Keratinocyte (primary cell): ENCODE data around the gene ASPSCR1. TPM values are rescaled to one million over a fixed set of nuclear protein-coding genes. Genes with fewer than 3 reads are reported as not detected.

Experiments used
- DNase-seq: peaks from one replicate; pipeline ENCODE4 v3.0.0-alpha.2; 2011; ENCODE audit warnings: low read depth, missing footprints, low spot score
- FAIRE-seq: peaks from 2 replicates; lab custom pipeline; 2011; peaks lifted over from hg19 to GRCh38; lab: Jason Lieb, UNC
- H2AFZ ChIP-seq: 2 replicates; pipeline ENCODE4 v1.6.0; 2012; ENCODE audit warnings: low read length, control low read depth, inconsistent platforms; ENCODE audit not compliant: control insufficient read depth
- H3K27ac ChIP-seq: 2 replicates; pipeline ENCODE4 v1.5.1; 2011; ENCODE audit warnings: low read length; ENCODE audit not compliant: control insufficient read depth, insufficient read depth
- H3K27me3 ChIP-seq: 3 replicates; pipeline ENCODE4 v1.6.0; 2011; ENCODE audit warnings: low read length; ENCODE audit not compliant: control insufficient read depth, insufficient read depth; ENCODE audit errors: extremely low read depth
- H3K36me3 ChIP-seq, 2 experiments: 2 replicates in 1 of 2; 3 replicates in 1 of 2; pipeline ENCODE4 v1.5.1; 2011; ENCODE audit warnings: low read length in 2 of 2, mild to moderate bottlenecking in 1 of 2; ENCODE audit not compliant: control insufficient read depth in 2 of 2, insufficient read depth in 2 of 2; ENCODE audit errors: extremely low read depth in 1 of 2
- H3K4me1 ChIP-seq: 3 replicates; pipeline ENCODE4 v1.5.1; 2011; ENCODE audit warnings: low read length; ENCODE audit not compliant: control insufficient read depth, insufficient read depth; ENCODE audit errors: extremely low read depth
- H3K4me2 ChIP-seq: 3 replicates; pipeline ENCODE4 v1.6.0; 2011; ENCODE audit warnings: low read depth, low read length; ENCODE audit not compliant: control insufficient read depth, insufficient read depth; ENCODE audit errors: extremely low read depth
- H3K4me3 ChIP-seq, 3 experiments: fragments of 200-600 bp in 1 of 3; sonication (generic) in 1 of 3; 2 replicates in 2 of 3; 3 replicates in 1 of 3; pipeline ENCODE4 v1.5.1; 2011 to 2016; ENCODE audit warnings: low read length in 3 of 3, mild to moderate bottlenecking in 3 of 3, control low read depth in 2 of 3, inconsistent platforms in 1 of 3, low read depth in 1 of 3, mixed read lengths in 1 of 3, mixed run types in 1 of 3, moderate library complexity in 1 of 3; ENCODE audit not compliant: control insufficient read depth in 2 of 3, insufficient read depth in 2 of 3; ENCODE audit errors: extremely low read depth in 1 of 3
- H3K79me2 ChIP-seq: 2 replicates; pipeline ENCODE4 v1.6.0; 2012; ENCODE audit warnings: low read length; ENCODE audit not compliant: control insufficient read depth, insufficient read depth
- H3K9ac ChIP-seq: 3 replicates; pipeline ENCODE4 v1.6.0; 2011; ENCODE audit warnings: low read length; ENCODE audit not compliant: control insufficient read depth, insufficient read depth; ENCODE audit errors: extremely low read depth
- H3K9me1 ChIP-seq: 3 replicates; pipeline ENCODE4 v1.6.0; 2011; ENCODE audit warnings: low read length; ENCODE audit not compliant: control insufficient read depth, insufficient read depth; ENCODE audit errors: extremely low read depth
- H3K9me3 ChIP-seq: 2 replicates; pipeline ENCODE4 v1.5.1; 2012; ENCODE audit warnings: low read depth, low read length; ENCODE audit not compliant: control insufficient read depth
- H4K20me1 ChIP-seq: 3 replicates; pipeline ENCODE4 v1.6.0; 2011; ENCODE audit warnings: low read length; ENCODE audit not compliant: control insufficient read depth, insufficient read depth; ENCODE audit errors: extremely low read depth
- CTCF ChIP-seq, 3 experiments: IDR thresholded peaks in 1 of 3; conservative IDR thresholded peaks in 1 of 3; optimal IDR thresholded peaks in 1 of 3; 2 replicates in 2 of 3; 3 replicates in 1 of 3; pipeline versions ENCODE3 to v1.5.1; 2011; ENCODE audit warnings: low read length in 3 of 3, mild to moderate bottlenecking in 3 of 3, moderate library complexity in 2 of 3, control low read depth in 1 of 3, inconsistent platforms in 1 of 3; ENCODE audit not compliant: insufficient read depth in 2 of 3; ENCODE audit errors: extremely low read depth in 1 of 3
- EZH2 ChIP-seq: IDR thresholded peaks from one replicate; pipeline ENCODE4 v1.6.1; 2012; ENCODE audit warnings: inconsistent platforms, mild to moderate bottlenecking, low read length, moderate library complexity
- dilution Hi-C: fragments of 300-500 bp; cut with MboI; formaldehyde crosslinking; loops from one replicate; pipeline ENCODE4 v1.7.0; 2020; ENCODE audit warnings: low sequenced_read_pairs; ENCODE audit not compliant: extremely low pct_ligation_motif_present
- polyA plus RNA-seq, 5 experiments: library from polyadenylated mRNA; depleted of rRNA in 3 of 5; stranded (reverse) in 3 of 5; stranded (forward) in 1 of 5; unstranded in 1 of 5; fragments of >200 nt; gene quantifications; 1 replicate in 1 of 5; 2 replicates in 3 of 5; 3 replicates in 1 of 5; pipeline versions ENCODE4 v1.2.1 to v1.2.3, GENCODE V29; 2011 to 2012; ENCODE audit warnings: missing spikeins in 2 of 5, low read depth in 1 of 5, low replicate concordance in 1 of 5

ASPSCR1 gene
- polyA plus RNA-seq, 1 donor (not counting 4 experiments of a cell fraction or from before 2014, with no cell fraction given): 5.2 TPM

DNA sequence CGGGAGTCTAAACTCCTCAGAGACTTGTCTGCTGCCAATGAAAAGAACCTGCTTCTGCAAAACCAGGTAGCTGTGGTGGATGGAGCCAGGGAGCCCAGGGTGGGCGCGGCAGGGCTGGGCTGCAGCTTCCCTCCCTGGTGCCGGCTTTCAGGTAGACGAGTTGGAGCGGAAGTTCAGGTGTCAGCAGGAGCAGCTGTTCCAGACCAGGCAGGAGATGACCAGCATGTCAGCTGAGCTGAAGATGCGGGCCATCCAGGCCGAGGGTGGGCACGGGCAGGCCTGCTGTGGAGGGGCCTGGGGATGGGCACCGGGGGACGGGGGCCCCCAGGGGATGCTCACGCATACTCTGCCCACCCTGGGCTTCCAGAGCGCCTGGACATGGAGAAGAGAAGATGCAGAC lies 50.8 kb downstream of the ASPSCR1 start:
- dilution Hi-C loops: no loop called here
- H2AFZ ChIP-seq: no peak overlapping the region
- FAIRE-seq (no peak), DNase-seq (no peak)
- no peak overlapping the region for H3K4me3 ChIP-seq
- H3K4me2 ChIP-seq: no peak overlapping the region
- no peaks in the 10 kb centered on the region for H3K79me2 ChIP-seq
- H3K9ac ChIP-seq: no peak overlapping the region
- TF ChIP-seq CTCF (optimal IDR thresholded peaks at IDR 0.05 in 1 of 3, IDR thresholded peaks at IDR 0.05 in 1 of 3, conservative IDR thresholded peaks at IDR 0.05 in 1 of 3; ENCODE audit: extremely low read depth in 1 of 3, insufficient read depth in 2 of 3, low read length in 3 of 3) (no peak), EZH2 (no peak)
- no peaks in the 10 kb centered on the region for H3K27me3 ChIP-seq
- H3K9me1 ChIP-seq: no peaks in the 10 kb centered on the region
- H3K9me3 ChIP-seq: no peaks in the 10 kb centered on the region
- H3K4me1 ChIP-seq: peaks cover 27% of the 10 kb centered on the region
- H4K20me1 ChIP-seq: peaks cover 3% of the 10 kb centered on the region
- H3K36me3 ChIP-seq: peaks cover 0 to 3% of the 10 kb centered on the region in 2 experiments
- no peak overlapping the region for H3K27ac ChIP-seq

- H3K36me3 ChIP-seq: peaks cover 0 to 3% of the 10 kb centered on the region in 2 experiments
- DNase-seq: no peak
- H3K4me3 ChIP-seq: no peak overlapping the region
- no peaks in the 10 kb centered on the region for H3K79me2 ChIP-seq
- no peaks in the 10 kb centered on the region for H3K27me3 ChIP-seq
- no peak overlapping the region for H3K9ac ChIP-seq
- H3K4me1 ChIP-seq: peaks cover 22% of the 10 kb centered on the region
- H3K27ac ChIP-seq: no peak overlapping the region
- TF ChIP-seq EZH2 (no peak), CTCF (optimal IDR thresholded peaks at IDR 0.05 in 1 of 3, IDR thresholded peaks at IDR 0.05 in 1 of 3, conservative IDR thresholded peaks at IDR 0.05 in 1 of 3; ENCODE audit: extremely low read depth in 1 of 3, insufficient read depth in 2 of 3, low read length in 3 of 3) (no peak)
- no peak overlapping the region for H2AFZ ChIP-seq
- no peaks in the 10 kb centered on the region for H3K9me1 ChIP-seq
- peaks cover 3% of the 10 kb centered on the region for H4K20me1 ChIP-seq
- no peak for FAIRE-seq
- dilution Hi-C loops: no loop called here
- H3K4me2 ChIP-seq: no peak overlapping the region
- H3K9me3 ChIP-seq: no peaks in the 10 kb centered on the region
These were observed 51.5 kb downstream of the ASPSCR1 start for GRCh38 chr17:82028966-82029365.
